ENCODE results near the gene ENO2. TPM values are rescaled to one million over a fixed set of nuclear protein-coding genes. Genes with fewer than 3 reads are reported as not detected.
A peak's percentile ranks its signal among the peaks of the same experiment; 100 is the strongest.
"Not testable (repeated sequence)": the region's sequence is repeated elsewhere in the genome, so short reads cannot be mapped to it uniquely, and the experiment has no call there.

ENO2 gene
- total RNA-seq, 6 donors from 2014 or later, result 33.4 to 44.0 (median 40.7) TPM

DNA sequence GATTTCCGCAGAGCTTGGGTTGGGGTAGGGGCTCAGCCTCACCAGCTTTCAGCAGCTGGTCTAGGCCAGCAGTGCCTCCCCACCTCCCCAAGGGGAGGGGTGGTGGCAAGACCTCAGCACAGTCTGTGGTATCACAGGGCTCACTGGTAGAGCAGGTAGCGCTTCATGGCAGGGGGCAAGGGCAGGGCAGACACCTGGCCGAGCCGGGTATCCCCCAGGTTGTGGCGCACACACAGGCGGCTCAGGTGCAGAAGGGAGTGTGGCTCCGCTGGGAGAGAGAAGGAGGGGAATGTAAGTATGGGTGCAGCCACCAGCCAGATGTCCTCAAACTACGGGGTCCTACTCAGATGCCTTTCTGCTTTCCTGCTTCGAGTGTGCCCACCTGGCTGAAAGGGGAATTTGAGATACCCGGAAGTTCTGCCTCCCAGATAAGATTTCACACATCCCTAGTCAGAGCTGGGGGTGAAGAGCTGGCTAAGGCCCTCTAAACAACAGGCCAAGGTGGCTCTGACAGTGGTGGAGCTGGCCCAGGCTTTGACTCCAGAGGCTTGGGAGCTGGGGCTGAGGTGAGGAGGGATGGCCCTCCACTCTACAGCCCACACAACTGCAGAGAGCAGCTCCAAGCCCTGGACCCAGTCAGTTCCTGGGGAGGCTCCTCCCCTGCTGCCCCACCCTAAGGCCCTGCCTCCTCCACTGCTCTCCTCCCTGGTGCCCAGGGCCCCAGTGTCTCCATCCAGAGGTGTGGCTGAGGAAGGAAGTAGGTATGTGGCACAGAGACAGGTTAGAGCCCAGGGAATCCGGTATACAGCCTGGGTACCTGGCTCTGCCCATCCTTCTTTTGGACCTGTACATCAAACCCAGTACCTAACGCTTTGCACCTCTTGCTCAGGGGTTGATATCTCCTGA lies 43.1 kb upstream of the ENO2 start:
- Histone ChIP-seq H3K9me3 (no peaks in the 10 kb centered on the region), H3K4me3 (peak overlapping the region in 3 of 4 donors; percentile 71 to 90 (median 78)), H3K4me1 (peaks cover 49 to 71% (median 55%) of the 10 kb centered on the region in 4 donors), H3K36me3 (peaks cover 3 to 24% (median 18%) of the 10 kb centered on the region in 4 donors), H3K27me3 (no peaks in the 10 kb centered on the region), H3K27ac (peak overlapping the region in 3 of 4 donors; percentile 90 to 93 (median 93))
- ATAC-seq (ENCODE audit: low FRiP score in 2 of 2) (no peak), DNase-seq (peak in 1 of 2 donors; percentile 72)
- TF ChIP-seq EP300 (IDR thresholded peaks at IDR 0.05) (no peak), POLR2A (IDR thresholded peaks at IDR 0.05) (peak in 1 of 4 donors; percentile 39)
- WGBS, 2 donors, result 53 to 68% methylated on average over 5 to 12 of the region's 12 CpGs

DNA sequence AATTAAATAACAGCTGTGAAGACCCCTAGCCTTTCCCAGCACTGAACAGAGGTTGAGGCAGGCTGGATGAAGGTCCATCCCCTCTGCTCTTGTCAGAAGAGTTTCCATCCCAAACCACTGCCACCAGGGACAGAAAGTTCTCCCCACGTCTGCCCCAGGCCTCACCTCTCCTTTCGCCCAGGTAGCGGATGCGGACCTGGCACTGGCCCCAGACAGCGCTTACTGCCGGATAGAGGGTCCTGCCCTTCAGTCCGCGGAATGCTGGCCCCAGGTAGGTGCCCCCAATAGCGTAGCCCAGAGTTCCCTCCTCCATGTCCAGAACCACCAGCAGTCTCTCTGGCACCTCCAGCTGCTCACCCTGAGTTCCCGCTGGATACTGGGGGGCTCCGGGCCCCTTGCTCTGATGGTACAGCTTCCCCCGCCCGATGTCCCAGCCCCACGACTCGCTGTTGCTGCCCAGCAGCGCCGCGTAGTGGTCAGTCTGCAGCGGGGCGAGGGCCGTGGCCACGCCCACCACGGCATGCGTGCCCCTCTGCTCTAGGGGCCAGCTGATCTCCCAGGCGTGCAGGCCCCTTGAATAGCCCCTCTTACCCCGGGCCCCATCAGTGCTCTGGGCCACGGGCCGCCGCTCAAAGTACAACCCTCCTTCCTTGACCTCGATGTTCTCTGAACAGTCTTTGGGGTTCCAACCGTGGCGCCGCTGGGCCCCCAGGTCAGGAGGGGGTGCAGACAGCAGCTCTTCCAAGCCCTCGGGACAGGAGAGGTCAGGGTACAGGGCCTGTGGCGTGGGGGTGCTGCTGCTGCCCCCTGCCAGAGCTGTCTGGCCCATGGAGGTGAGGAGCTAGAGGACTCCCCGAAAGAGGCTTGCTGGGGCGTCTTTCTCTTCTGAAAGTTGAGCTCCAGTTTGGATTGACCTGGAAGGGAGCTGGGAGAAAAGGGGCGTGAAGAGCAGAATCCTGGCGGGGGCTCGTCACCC lies 42.0 kb upstream of the ENO2 start:
- WGBS, 2 donors, result 0 to 1% methylated on average over 5 to 38 of the region's 40 CpGs
- Histone ChIP-seq H3K9me3 (no peaks in the 10 kb centered on the region), H3K36me3 (peaks cover 3 to 24% (median 20%) of the 10 kb centered on the region in 4 donors), H3K27me3 (no peaks in the 10 kb centered on the region), H3K27ac (peak overlapping the region; percentile 83 to 93 (median 92)), H3K4me1 (peaks cover 42 to 65% (median 49%) of the 10 kb centered on the region in 4 donors), H3K4me3 (peak overlapping the region; percentile 71 to 90 (median 82))
- TF ChIP-seq EP300 (IDR thresholded peaks at IDR 0.05) (no peak), POLR2AphosphoS5 (IDR thresholded peaks at IDR 0.05) (peak; percentile 33 to 42), POLR2A (IDR thresholded peaks at IDR 0.05) (no peak)
- TF ChIP-seq, protein P1, sequence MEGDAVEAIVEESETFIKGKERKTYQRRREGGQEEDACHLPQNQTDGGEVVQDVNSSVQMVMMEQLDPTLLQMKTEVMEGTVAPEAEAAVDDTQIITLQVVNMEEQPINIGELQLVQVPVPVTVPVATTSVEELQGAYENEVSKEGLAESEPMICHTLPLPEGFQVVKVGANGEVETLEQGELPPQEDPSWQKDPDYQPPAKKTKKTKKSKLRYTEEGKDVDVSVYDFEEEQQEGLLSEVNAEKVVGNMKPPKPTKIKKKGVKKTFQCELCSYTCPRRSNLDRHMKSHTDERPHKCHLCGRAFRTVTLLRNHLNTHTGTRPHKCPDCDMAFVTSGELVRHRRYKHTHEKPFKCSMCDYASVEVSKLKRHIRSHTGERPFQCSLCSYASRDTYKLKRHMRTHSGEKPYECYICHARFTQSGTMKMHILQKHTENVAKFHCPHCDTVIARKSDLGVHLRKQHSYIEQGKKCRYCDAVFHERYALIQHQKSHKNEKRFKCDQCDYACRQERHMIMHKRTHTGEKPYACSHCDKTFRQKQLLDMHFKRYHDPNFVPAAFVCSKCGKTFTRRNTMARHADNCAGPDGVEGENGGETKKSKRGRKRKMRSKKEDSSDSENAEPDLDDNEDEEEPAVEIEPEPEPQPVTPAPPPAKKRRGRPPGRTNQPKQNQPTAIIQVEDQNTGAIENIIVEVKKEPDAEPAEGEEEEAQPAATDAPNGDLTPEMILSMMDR (IDR thresholded peaks at IDR 0.05), result peak; percentile 92 to 98 (median 96)
- peak; percentile 91 to 97 for DNase-seq
- peak; percentile 86 to 93 for ATAC-seq (ENCODE audit: low FRiP score in 2 of 2)

DNA sequence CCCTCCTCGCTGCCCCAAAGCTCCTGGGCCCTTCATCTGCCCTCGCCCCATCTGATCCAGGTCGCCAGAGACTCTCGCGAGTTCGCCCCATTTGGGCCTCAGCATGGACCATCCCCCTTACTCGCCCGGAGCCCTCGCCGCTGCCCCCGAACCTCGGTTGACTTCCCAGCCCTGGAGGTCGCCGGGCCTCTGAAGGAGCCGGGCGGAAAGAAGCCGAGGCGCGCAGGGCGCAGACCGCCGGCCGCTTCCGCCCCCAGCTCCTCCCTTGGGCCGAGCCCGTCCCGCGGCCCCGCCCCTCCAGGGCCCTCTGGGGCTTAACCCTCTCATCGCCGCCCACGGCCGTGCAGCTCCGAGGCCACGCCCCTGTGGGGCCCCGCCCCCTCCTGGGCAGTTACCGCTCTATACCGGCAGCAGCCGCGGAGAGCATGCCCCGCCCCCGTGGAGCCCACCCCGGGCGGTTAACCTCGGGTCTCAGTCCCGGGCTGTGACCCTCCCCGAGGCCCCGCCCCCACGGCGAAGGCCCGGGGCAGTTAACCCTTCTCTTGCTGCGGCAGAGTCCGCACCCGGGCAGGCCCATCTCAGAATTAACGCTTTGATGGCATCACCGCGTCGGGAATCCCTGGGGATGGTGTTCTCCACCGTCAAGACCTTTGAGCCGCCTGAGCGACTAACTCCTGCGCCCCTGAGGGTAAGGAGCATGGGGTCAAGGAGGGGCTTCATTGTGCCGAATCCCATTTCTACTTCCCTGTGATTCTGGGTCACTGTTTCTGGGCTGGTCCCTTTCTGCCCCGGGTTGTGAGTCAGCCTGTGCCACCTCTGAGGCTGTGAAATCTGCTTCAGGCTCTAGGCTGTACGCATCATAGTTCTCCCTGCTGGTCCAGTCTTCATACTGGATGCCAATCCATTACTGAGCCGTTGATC lies 41.0 kb upstream of the ENO2 start, which contains the start of gene SPSB2:
Gene SPSB2 (minus strand): TSS at position 210 of the 921 bp plus-strand sequence. CDS start 402 bp downstream, outside the sequence.
- no peaks in the 10 kb centered on the region for H3K27me3 ChIP-seq
- peaks cover 39 to 58% (median 46%) of the 10 kb centered on the region in 4 donors for H3K4me1 ChIP-seq
- H3K36me3 ChIP-seq, result peaks cover 3 to 24% (median 20%) of the 10 kb centered on the region in 4 donors
- DNase-seq (peak; percentile 100), ATAC-seq (ENCODE audit: low FRiP score in 2 of 2) (peak; percentile 97 to 98)
- H3K27ac ChIP-seq, result peak within 1 kb of the TSS; percentile 83 to 93 (median 92)
- TF ChIP-seq EP300 (IDR thresholded peaks at IDR 0.05), result no peak
- TF ChIP-seq POLR2A (IDR thresholded peaks at IDR 0.05), result peak in 3 of 4 donors; percentile 46 to 92 (median 85)
- TF ChIP-seq POLR2AphosphoS5 (IDR thresholded peaks at IDR 0.05), result peak; percentile 54 to 82
- TF ChIP-seq, protein P1 (IDR thresholded peaks at IDR 0.05), result peak in 2 of 6 experiments; percentile 18 to 37
- H3K9me3 ChIP-seq, result no peaks in the 10 kb centered on the region
- 0% methylated on average over 10 to 53 of the region's 66 CpGs for WGBS, 2 donors
- peak within 1 kb of the TSS; percentile 71 to 90 (median 82) for H3K4me3 ChIP-seq

DNA sequence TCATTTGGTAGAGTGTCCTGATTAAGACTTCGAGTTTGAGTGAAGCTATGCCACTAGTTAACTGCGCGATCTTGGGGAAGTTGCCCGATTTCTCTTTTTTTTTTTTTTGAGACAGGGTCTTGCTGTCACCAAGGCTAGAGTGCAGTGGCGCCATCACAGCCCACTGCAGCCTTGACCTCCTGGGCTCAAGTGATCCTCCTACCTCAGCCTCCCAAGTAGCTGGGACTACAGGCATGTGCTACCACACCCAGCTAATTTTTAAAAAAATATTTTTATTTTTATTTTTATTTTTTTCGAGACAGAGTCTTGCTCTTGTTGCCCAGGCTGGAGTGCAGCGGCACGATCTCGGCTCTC lies 40.4 kb upstream of the ENO2 start:
- not testable (repeated sequence) for H3K27me3 ChIP-seq; ATAC-seq (ENCODE audit: low FRiP score in 2 of 2); H3K9me3 ChIP-seq; DNase-seq
- peaks cover 33 to 51% (median 40%) of the 10 kb centered on the region in 4 donors for H3K4me1 ChIP-seq
- H3K36me3 ChIP-seq, result peaks cover 3 to 24% (median 20%) of the 10 kb centered on the region in 4 donors
- H3K27ac ChIP-seq, result peak overlapping the region; percentile 83 to 93 (median 92)
- WGBS, 2 donors, result 42 to 43% methylated on average over 9 of the region's 9 CpGs
- H3K4me3 ChIP-seq, result peak overlapping the region in 3 of 4 donors; percentile 71 to 90 (median 78)

DNA sequence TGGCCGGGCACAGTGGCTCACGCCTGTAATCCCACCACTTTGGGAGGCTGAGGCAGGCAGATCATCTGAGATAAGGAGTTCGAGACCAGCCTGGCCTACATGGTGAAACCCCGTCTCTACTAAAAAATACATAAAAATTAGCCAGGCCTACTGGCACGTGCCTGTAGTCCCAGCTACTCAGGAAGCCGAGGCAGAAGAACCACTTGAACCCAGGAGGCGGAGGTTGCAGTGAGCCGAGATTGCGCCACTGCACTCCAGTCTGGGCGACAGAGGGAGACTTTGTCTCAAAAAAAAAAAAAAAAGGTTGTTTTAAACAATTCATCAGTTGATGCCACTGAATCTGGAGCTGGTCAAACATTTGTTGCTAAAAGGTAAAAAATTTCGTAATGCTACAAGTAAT lies 34.6 kb upstream of the ENO2 start:
- not testable (repeated sequence) for H3K4me3 ChIP-seq; H3K27me3 ChIP-seq; H3K9me3 ChIP-seq; ATAC-seq (ENCODE audit: low FRiP score in 2 of 2)
- peak in 1 of 2 donors; percentile 74 for DNase-seq
- H3K36me3 ChIP-seq, result peaks cover 0 to 19% (median 17%) of the 10 kb centered on the region in 4 donors
- peak in 1 of 4 donors; percentile 48 for TF ChIP-seq EP300 (IDR thresholded peaks at IDR 0.05)
- H3K4me1 ChIP-seq, result peaks cover 0 to 13% (median under 1%) of the 10 kb centered on the region in 4 donors
- WGBS, 2 donors, result 52 to 78% methylated on average over 11 of the region's 11 CpGs
- peak overlapping the region; percentile 42 to 81 (median 66) for H3K27ac ChIP-seq

Data from upper lobe of left lung (tissue), 6 donors.